PC-3 (cell line): Measurements from ENCODE around the gene DPF1. TPM values are rescaled to one million over a fixed set of nuclear protein-coding genes. Genes with fewer than 3 reads are reported as not detected.

Experiments used
- ATAC-seq: fragments of 200-7000 bp; cut with Tn5 transposase; 2 replicates; pipeline ENCODE4 v1.9.1; 2020; ENCODE audit warnings: mild to moderate bottlenecking, moderate library complexity
- BruUV-seq: library from RNA; stranded (reverse); fragments of 400-500 nt; replicated peaks from 2 replicates; lab custom pipeline; 2021; lab: Mats Ljungman, UMichigan
- CTCF ChIA-PET: fragments of 300-600 bp; sonication (Branson Sonifier 250); formaldehyde crosslinking; loops from one replicate; lab custom pipeline; 2022; ENCODE audit warnings: antibody characterized with exemption; lab: Charles Lee
- POLR2A ChIA-PET: fragments of 300-600 bp; sonication (Branson Sonifier 250); formaldehyde crosslinking; loops from one replicate; lab custom pipeline; 2022; ENCODE audit warnings: antibody characterized with exemption; ENCODE audit not compliant: unreplicated experiment; lab: Charles Lee
- DNase-seq: peaks from one replicate; pipeline ENCODE4 v3.0.0-alpha.2; 2015
- H2AFZ ChIP-seq: fragments of 300-600 bp; sonication (generic); 2 replicates; pipeline ENCODE4 v1.6.0; 2016; ENCODE audit warnings: antibody characterized with exemption, low read length
- H3F3A ChIP-seq: fragments of 300-600 bp; sonication (generic); one replicate; pipeline ENCODE4 v1.6.0; 2017; ENCODE audit warnings: antibody characterized with exemption, low read length, control low read depth, mild to moderate bottlenecking; ENCODE audit not compliant: unreplicated experiment
- H3K27ac ChIP-seq: fragments of 300-600 bp; sonication (generic); 2 replicates; pipeline ENCODE4 v1.5.1; 2016; ENCODE audit warnings: mild to moderate bottlenecking, low read length
- H3K27me3 ChIP-seq: fragments of 300-600 bp; sonication (generic); 2 replicates; pipeline ENCODE4 v1.6.1; 2016; ENCODE audit warnings: low read length, mixed read lengths
- H3K36me3 ChIP-seq: fragments of 300-600 bp; sonication (generic); 2 replicates; pipeline ENCODE4 v1.6.1; 2016; ENCODE audit warnings: low read depth, mixed run types, low read length, mixed read lengths
- H3K4me1 ChIP-seq: fragments of 300-600 bp; sonication (generic); 2 replicates; pipeline ENCODE4 v1.5.1; 2016; ENCODE audit warnings: low read length; ENCODE audit not compliant: insufficient read depth
- H3K4me2 ChIP-seq: fragments of 300-600 bp; sonication (generic); 2 replicates; pipeline ENCODE4 v1.6.0; 2016; ENCODE audit warnings: low read length
- H3K4me3 ChIP-seq: fragments of 300-600 bp; sonication (generic); 2 replicates; pipeline ENCODE4 v1.5.1; 2016; ENCODE audit warnings: mild to moderate bottlenecking, low read length, mixed read lengths
- H3K79me2 ChIP-seq: fragments of 300-600 bp; sonication (generic); 2 replicates; pipeline ENCODE4 v1.6.1; 2017; ENCODE audit warnings: low read length, mixed read lengths
- H3K9ac ChIP-seq: fragments of 300-600 bp; sonication (generic); 2 replicates; pipeline ENCODE4 v1.6.0; 2016; ENCODE audit warnings: mild to moderate bottlenecking, low read length
- H3K9me2 ChIP-seq: fragments of 300-600 bp; sonication (generic); replicated peaks from 2 replicates; pipeline ENCODE4 v1.6.1; 2016; ENCODE audit warnings: mixed run types, low read length, mixed read lengths
- H3K9me3 ChIP-seq: fragments of 300-600 bp; sonication (generic); 2 replicates; pipeline ENCODE4 v1.6.1; 2016; ENCODE audit warnings: low read length, mixed read lengths
- H4K20me1 ChIP-seq: fragments of 300-600 bp; sonication (generic); 2 replicates; pipeline ENCODE4 v1.6.1; 2016; ENCODE audit warnings: low read length, mixed read lengths
- CTCF ChIP-seq: fragments of 300-600 bp; sonication (generic); conservative IDR thresholded peaks from 2 replicates; pipeline ENCODE4 v1.5.1; 2017; ENCODE audit warnings: antibody characterized with exemption, low read depth, mild to moderate bottlenecking, low read length
- EZH2 ChIP-seq: fragments of 300-600 bp; sonication (generic); IDR thresholded peaks from one replicate; pipeline ENCODE4 v1.6.1; 2017; ENCODE audit warnings: antibody characterized with exemption, mild to moderate bottlenecking, low read length; ENCODE audit not compliant: unreplicated experiment
- EZH2phosphoT487 ChIP-seq: fragments of 300-600 bp; sonication (generic); IDR thresholded peaks from 2 replicates; pipeline ENCODE4 v1.6.1; 2018; ENCODE audit warnings: mild to moderate bottlenecking, antibody characterized with exemption, low read length, borderline replicate concordance
- intact Hi-C: fragments of 100-400 bp; cut with micrococcal nuclease; formaldehyde crosslinking; loops from 2 replicates; pipeline ENCODE4 v1.9.0; 2023
- total RNA-seq: library from RNA; depleted of rRNA; stranded (reverse); fragments of >200 nt; gene quantifications from 2 replicates; pipeline ENCODE4 v1.2.3, GENCODE V29; 2014

The DPF1 gene
- total RNA-seq, 1 experiment from 2014 or later: 8.1 TPM

DNA sequence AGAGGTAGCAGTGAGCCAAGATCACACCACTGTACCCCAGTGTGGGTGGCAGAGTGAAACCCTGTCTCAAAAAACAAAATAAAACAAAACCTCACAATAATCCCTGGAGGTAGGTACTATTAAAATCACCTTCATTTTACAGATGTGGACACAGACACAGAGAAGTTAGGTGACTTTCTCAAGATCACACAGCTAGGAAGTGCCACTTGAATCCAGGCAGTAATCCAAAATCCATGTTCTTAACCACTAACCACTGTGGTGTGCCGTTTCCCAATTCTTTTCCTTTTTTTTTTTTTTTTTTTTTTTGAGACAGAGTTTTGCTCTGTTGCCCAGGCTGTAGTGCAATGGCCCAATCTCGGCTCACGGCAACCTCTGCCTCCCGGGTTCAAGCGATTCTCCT, 23.1 kb upstream of the DPF1 start:
- H3K79me2 ChIP-seq: no peaks in the 10 kb centered on the region
- no peak for TF ChIP-seq EZH2phosphoT487
- no peak for TF ChIP-seq EZH2
- no peak for TF ChIP-seq CTCF
- H4K20me1 ChIP-seq: no peaks in the 10 kb centered on the region
- H3K27ac ChIP-seq: no peak overlapping the region
- DNase-seq (no peak), ATAC-seq (no peak)
- H3K9ac ChIP-seq: no peak overlapping the region
- H3K4me1 ChIP-seq: peaks cover 4% of the 10 kb centered on the region; the same call in 1 of the 2 replicates
- intact Hi-C loops: loop anchor here (10.0 kb wide), 1 partner anchor 48 kb away; no protein-coding TSS in a partner anchor
- no peak overlapping the region for H3K4me3 ChIP-seq
- CTCF ChIA-PET: no interaction called here
- no peaks in the 10 kb centered on the region for H3K27me3 ChIP-seq
- no peak overlapping the region for H3K4me2 ChIP-seq
- no TSS peak for BruUV-seq
- no peaks in the 10 kb centered on the region for H3K9me3 ChIP-seq
- POLR2A ChIA-PET: no interaction called here
- no peaks in the 10 kb centered on the region for H3K36me3 ChIP-seq
- no peaks in the 10 kb centered on the region for H3K9me2 ChIP-seq
- no peak overlapping the region for H2AFZ ChIP-seq
- H3F3A ChIP-seq: no peaks in the 10 kb centered on the region

DNA sequence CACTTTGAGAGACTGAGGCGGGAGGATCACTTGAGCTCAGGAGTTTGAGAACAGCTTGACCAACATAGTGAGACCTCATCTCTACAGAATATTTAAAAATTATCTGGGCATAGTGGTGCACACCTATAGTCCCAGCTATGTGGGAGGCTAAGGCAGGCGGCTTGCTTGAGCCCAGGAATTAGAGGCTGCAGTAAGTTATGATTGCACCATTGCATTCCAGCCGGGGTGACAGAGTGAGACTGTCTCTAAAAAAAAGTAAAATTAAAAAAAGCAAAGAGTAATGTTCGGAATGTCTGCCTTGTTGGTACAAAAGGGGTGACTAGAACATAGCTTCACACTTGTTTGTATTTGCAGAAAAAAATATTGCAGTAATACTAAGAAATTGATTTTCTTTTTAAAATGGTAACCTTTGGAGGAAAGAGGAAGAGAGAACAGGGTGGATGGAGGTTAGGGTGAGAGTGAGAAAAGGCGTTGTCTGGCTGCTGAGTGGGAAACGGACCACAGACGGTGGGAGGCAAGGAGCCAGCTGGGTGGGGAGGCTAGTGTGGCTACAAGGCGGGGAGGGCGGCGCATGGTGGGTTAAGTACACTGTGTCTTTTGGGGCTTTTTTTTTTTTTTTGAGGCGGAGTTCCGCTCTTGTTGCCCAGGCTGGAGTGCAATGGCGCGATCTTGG, 21.9 kb upstream of the DPF1 start:
- POLR2A ChIA-PET: interaction anchor here (0.7 to 0.9 kb wide), 2 partner anchors 24 to 39 kb away, joined by 3 to 8 read pairs; no protein-coding TSS in a partner anchor
- no peak for TF ChIP-seq EZH2
- no peak for TF ChIP-seq EZH2phosphoT487
- no peak for TF ChIP-seq CTCF
- no peaks in the 10 kb centered on the region for H3F3A ChIP-seq
- H3K9ac ChIP-seq: no peak overlapping the region
- DNase-seq (no peak), ATAC-seq (no peak)
- BruUV-seq: no TSS peak
- no peak overlapping the region for H3K4me3 ChIP-seq
- H3K4me1 ChIP-seq: peaks cover 4% of the 10 kb centered on the region; the same call in 1 of the 2 replicates
- intact Hi-C loops: loop anchor here (10.0 kb wide), 1 partner anchor 49 kb away; no protein-coding TSS in a partner anchor
- H3K36me3 ChIP-seq: no peaks in the 10 kb centered on the region
- H2AFZ ChIP-seq: no peak overlapping the region
- no peaks in the 10 kb centered on the region for H3K9me2 ChIP-seq
- no peaks in the 10 kb centered on the region for H3K9me3 ChIP-seq
- no peaks in the 10 kb centered on the region for H4K20me1 ChIP-seq
- CTCF ChIA-PET: no interaction called here
- no peaks in the 10 kb centered on the region for H3K79me2 ChIP-seq
- no peak overlapping the region for H3K4me2 ChIP-seq
- no peak overlapping the region for H3K27ac ChIP-seq
- no peaks in the 10 kb centered on the region for H3K27me3 ChIP-seq

DNA sequence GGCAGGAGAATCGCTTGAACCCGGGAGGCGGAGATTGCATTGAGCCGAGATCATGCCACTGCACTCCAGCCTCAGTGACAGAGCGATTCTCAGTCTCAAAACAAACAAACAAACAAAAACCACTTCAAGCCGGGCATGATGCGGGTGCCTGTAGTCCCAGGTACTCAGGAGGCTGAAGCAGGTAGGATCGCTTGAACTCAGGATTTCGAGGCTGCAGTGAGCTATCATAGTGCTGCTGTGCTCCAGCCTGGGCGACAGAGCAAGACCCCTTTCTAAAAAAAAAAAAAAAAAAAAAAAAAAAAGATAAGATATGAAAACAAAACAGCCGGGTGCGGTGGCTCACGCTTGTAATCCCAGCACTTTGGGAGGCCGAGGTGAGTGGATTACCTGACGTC, 19.3 kb upstream of the DPF1 start:
- TF ChIP-seq CTCF (no peak), EZH2phosphoT487 (no peak), EZH2 (no peak)
- Histone ChIP-seq H3K4me3 (peak overlapping the region; percentile 65; the same call in 1 of the 2 replicates), H3K79me2 (no peaks in the 10 kb centered on the region), H3K27me3 (no peaks in the 10 kb centered on the region), H4K20me1 (no peaks in the 10 kb centered on the region), H3K36me3 (no peaks in the 10 kb centered on the region), H3K9ac (peak overlapping the region; percentile 70; the same call in 1 of the 2 replicates), H2AFZ (peak overlapping the region; percentile 91), H3K4me1 (no peaks in the 10 kb centered on the region), H3K9me3 (no peaks in the 10 kb centered on the region), H3F3A (no peaks in the 10 kb centered on the region), H3K27ac (no peak overlapping the region), H3K9me2 (no peaks in the 10 kb centered on the region), H3K4me2 (peak overlapping the region; percentile 80; the same call in 1 of the 2 replicates)
- ATAC-seq (no peak), DNase-seq (no peak)
- ChIA-PET POLR2A (interaction anchor here (0.7 kb wide), 1 partner anchor 338 kb away, joined by 11 read pairs; no protein-coding TSS in a partner anchor), CTCF (interaction anchor here (0.7 to 1.1 kb wide), 2 partner anchors 9 to 92 kb away, joined by 3 to 6 read pairs; partner anchors contain the start of gene CATSPERG)
- BruUV-seq: no TSS peak
- intact Hi-C loops: loop anchor here (1.0 to 10.0 kb wide), 2 partner anchors 52 to 92 kb away; partner anchors contain the start of gene CATSPERG
